SK-N-SH (cell line): Measurements from ENCODE around the gene MCUB. TPM values are rescaled to one million over a fixed set of nuclear protein-coding genes. Genes with fewer than 3 reads are reported as not detected.

Source experiments
- CTCF ChIA-PET: fragments of 300-600, 350-600 bp; formaldehyde crosslinking; extraction: SDS; loops from one replicate; lab custom pipeline; 2021; lab: Yijun Ruan, JAX
- POLR2A ChIA-PET: fragments of 350-600 bp; sonication (Branson Sonifier 250); formaldehyde crosslinking; extraction: SDS; loops from one replicate; lab custom pipeline; 2020; ENCODE audit warnings: antibody characterized with exemption, inconsistent platforms; lab: Yijun Ruan, JAX
- DNase-seq: peaks from one replicate; pipeline ENCODE4 v3.0.0; 2012
- H2AFZ ChIP-seq: fragments of 200-600 bp; sonication (generic); 2 replicates; pipeline ENCODE4 v1.8.1; 2016; ENCODE audit warnings: antibody characterized with exemption, mild to moderate bottlenecking, low read depth
- H3F3A ChIP-seq: fragments of 200-600 bp; sonication (generic); replicated peaks from 2 replicates; pipeline ENCODE3; 2016; ENCODE audit warnings: antibody characterized with exemption, mild to moderate bottlenecking; ENCODE audit not compliant: insufficient read depth
- H3K27ac ChIP-seq, 2 experiments: fragments of 200-500 bp in 1 of 2; fragments of 200-600 bp in 1 of 2; sonication (Bioruptor generic) in 1 of 2; sonication (generic), shearing (Covaris generic) in 1 of 2; 2 replicates each; pipeline versions ENCODE4 v1.5.1 to v1.6.1; 2014 to 2016; ENCODE audit warnings: low read depth in 2 of 2, inconsistent platforms in 1 of 2, low read length in 1 of 2, mild to moderate bottlenecking in 1 of 2, mixed read lengths in 1 of 2
- H3K27me3 ChIP-seq: fragments of 200-600 bp; sonication (generic), shearing (Covaris generic); 2 replicates; pipeline ENCODE4 v1.6.1; 2016; ENCODE audit warnings: mixed run types; ENCODE audit not compliant: insufficient read depth
- H3K36me3 ChIP-seq, 2 experiments: fragments of 200-500 bp in 1 of 2; fragments of 200-600 bp in 1 of 2; sonication (Bioruptor generic) in 1 of 2; sonication (generic) in 1 of 2; replicated peaks in 1 of 2; 2 replicates each; pipeline versions ENCODE3 to v1.5.1; 2014 to 2016; ENCODE audit warnings: low read length in 1 of 2, mild to moderate bottlenecking in 1 of 2; ENCODE audit not compliant: insufficient read depth in 2 of 2, control insufficient read depth in 1 of 2
- H3K4me1 ChIP-seq, 2 experiments: fragments of 200-500 bp in 1 of 2; fragments of 200-600 bp in 1 of 2; sonication (Bioruptor generic) in 1 of 2; sonication (generic), shearing (Covaris generic) in 1 of 2; 2 replicates each; pipeline versions ENCODE4 v1.5.1 to v1.6.1; 2014 to 2016; ENCODE audit warnings: low read depth in 1 of 2, low read length in 1 of 2, mixed run types in 1 of 2; ENCODE audit not compliant: insufficient read depth in 2 of 2, control insufficient read depth in 1 of 2
- H3K4me2 ChIP-seq: fragments of 200-600 bp; sonication (generic), shearing (Covaris generic); 2 replicates; pipeline ENCODE4 v1.6.1; 2017; ENCODE audit warnings: mixed run types
- H3K4me3 ChIP-seq, 2 experiments: fragments of 200-500 bp in 1 of 2; fragments of 200-600 bp in 1 of 2; sonication (Bioruptor generic) in 1 of 2; sonication (generic), shearing (Covaris generic) in 1 of 2; 2 replicates each; pipeline versions ENCODE4 v1.5.1 to v1.8.1; 2014 to 2016; ENCODE audit warnings: low read depth in 2 of 2, inconsistent platforms in 1 of 2, low read length in 1 of 2, mild to moderate bottlenecking in 1 of 2, mixed read lengths in 1 of 2, moderate library complexity in 1 of 2
- H3K79me2 ChIP-seq: fragments of 200-600 bp; sonication (generic); 2 replicates; pipeline ENCODE4 v1.8.1; 2017; ENCODE audit warnings: mild to moderate bottlenecking; ENCODE audit not compliant: insufficient read depth
- H3K9ac ChIP-seq: fragments of 200-600 bp; sonication (generic); 2 replicates; pipeline ENCODE4 v1.6.1; 2017; ENCODE audit warnings: mixed run types
- H3K9me2 ChIP-seq: fragments of 200-600 bp; sonication (generic); 2 replicates; pipeline ENCODE4 v1.6.1; 2017; ENCODE audit warnings: mixed run types
- H3K9me3 ChIP-seq: fragments of 200-600 bp; sonication (generic); 2 replicates; pipeline ENCODE4 v1.6.1; 2017; ENCODE audit warnings: mixed run types, mild to moderate bottlenecking, moderate library complexity
- H4K20me1 ChIP-seq: fragments of 200-600 bp; sonication (generic); 2 replicates; pipeline ENCODE4 v1.6.1; 2017; ENCODE audit warnings: mild to moderate bottlenecking, mixed run types; ENCODE audit not compliant: insufficient read depth
- CTCF ChIP-seq: fragments of 200-600 bp; sonication (generic); IDR thresholded peaks from 2 replicates; pipeline ENCODE4 v1.6.1; 2017; ENCODE audit warnings: antibody characterized with exemption, mild to moderate bottlenecking, moderate library complexity
- EP300 ChIP-seq, 2 experiments: IDR thresholded peaks; 2 replicates each; pipeline versions ENCODE4 v1.4.0 to v1.6.1; 2012; ENCODE audit warnings: borderline replicate concordance in 1 of 2, low read depth in 1 of 2, low read length in 1 of 2
- FOSL2 ChIP-seq: IDR thresholded peaks from 2 replicates; pipeline ENCODE4 v1.4.0; 2012; ENCODE audit warnings: low read depth, mild to moderate bottlenecking, moderate library complexity, borderline replicate concordance
- GABPA ChIP-seq: IDR thresholded peaks from 2 replicates; pipeline ENCODE4 v1.4.0; 2012; ENCODE audit warnings: low read depth, mild to moderate bottlenecking
- IRF3 ChIP-seq: fragments of 150-350 bp; IDR thresholded peaks from 2 replicates; pipeline ENCODE4 v1.6.1; 2016; ENCODE audit warnings: mild to moderate bottlenecking, low read depth, low read length
- MEF2A ChIP-seq: IDR thresholded peaks from 2 replicates; pipeline ENCODE4 v1.4.0; 2012; ENCODE audit warnings: low read depth, borderline replicate concordance
- MXI1 ChIP-seq: IDR thresholded peaks from 2 replicates; pipeline ENCODE4 v1.6.1; 2012; ENCODE audit warnings: mild to moderate bottlenecking, low read depth, low read length, improper control_type of control experiment
- NRF1 ChIP-seq: IDR thresholded peaks from 2 replicates; pipeline ENCODE4 v1.6.1; 2012; ENCODE audit warnings: low read depth, mild to moderate bottlenecking, low read length
- POLR2AphosphoS5 ChIP-seq: IDR thresholded peaks from 2 replicates; pipeline ENCODE4 v1.6.1; 2012; ENCODE audit warnings: low read depth, low read length
- SMC3 ChIP-seq: IDR thresholded peaks from 2 replicates; pipeline ENCODE4 v1.6.1; 2012; ENCODE audit warnings: low read depth, low read length, improper control_type of control experiment
- USF1 ChIP-seq: IDR thresholded peaks from 2 replicates; pipeline ENCODE4 v1.4.0; 2012; ENCODE audit warnings: low read depth, borderline replicate concordance
- YY1 ChIP-seq: IDR thresholded peaks from 2 replicates; pipeline ENCODE4 v1.4.0; 2012; ENCODE audit warnings: low read depth, mild to moderate bottlenecking
- ZBTB33 ChIP-seq: IDR thresholded peaks from 2 replicates; pipeline ENCODE4 v1.4.0; 2012; ENCODE audit warnings: low read depth, borderline replicate concordance
- WGBS: methylation state at CpG from one replicate; pipeline ENCODE4 v1.1.6; 2017; ENCODE audit warnings: low lambda C conversion rate; 5-methylcytosine and 5-hydroxymethylcytosine counted together
- polyA plus RNA-seq, 3 experiments: library from polyadenylated mRNA; depleted of rRNA; stranded (reverse); fragments of >200 nt; gene quantifications; 2 replicates each; pipeline ENCODE4 v1.2.3, GENCODE V29; 2012

The MCUB gene
- polyA plus RNA-seq, 1 of the 3 experiments (the other 2 are of a cell fraction): 39.3 TPM

- Histone ChIP-seq H3K36me3 (peaks cover 5 to 19% of the 10 kb centered on the region in 2 experiments), H3K4me2 (no peak overlapping the region), H3K9ac (no peak overlapping the region), H3K4me3 (no peak overlapping the region), H3K27me3 (no peaks in the 10 kb centered on the region), H2AFZ (no peak overlapping the region), H3K9me3 (no peaks in the 10 kb centered on the region), H3K4me1 (peaks cover 0 to 4% of the 10 kb centered on the region in 2 experiments; a peak in 1 of 4 replicates), H3F3A (peaks cover 16% of the 10 kb centered on the region), H3K27ac (no peak overlapping the region), H3K9me2 (no peaks in the 10 kb centered on the region), H3K79me2 (no peaks in the 10 kb centered on the region), H4K20me1 (no peaks in the 10 kb centered on the region)
- 100% methylated on average over 1 of the region's 1 CpG for whole genome bisulfite sequencing
- CTCF ChIA-PET: no interaction called here
- POLR2A ChIA-PET: no interaction called here
- no peak for DNase-seq
- TF ChIP-seq EP300 (IDR thresholded peaks at IDR 0.05; ENCODE audit: borderline replicate concordance in 1 of 2, low read depth in 1 of 2, low read length in 1 of 2): no peak
- no peak for TF ChIP-seq GABPA
- no peak for TF ChIP-seq POLR2AphosphoS5
- no peak for TF ChIP-seq USF1
- TF ChIP-seq CTCF: no peak
- TF ChIP-seq NRF1: no peak
- TF ChIP-seq MEF2A: no peak
- no peak for TF ChIP-seq FOSL2
- TF ChIP-seq YY1: no peak
- TF ChIP-seq ZBTB33: no peak
- TF ChIP-seq IRF3: no peak
- no peak for TF ChIP-seq SMC3
- TF ChIP-seq MXI1: no peak
Observed at GRCh38 chr4:109708990-109709389, 148.9 kb downstream of the MCUB start.
